HCT116 (cell line): Measurements from ENCODE around the gene CST8. TPM values are rescaled to one million over a fixed set of nuclear protein-coding genes. Genes with fewer than 3 reads are reported as not detected.

Experiments used
- ATAC-seq: fragments of 200-7000 bp; cut with Tn5 transposase; 2 replicates; pipeline ENCODE4 v1.9.1; 2020; ENCODE audit warnings: mild to moderate bottlenecking, moderate library complexity
- BruUV-seq: library from RNA; stranded (reverse); fragments of 400-500 nt; replicated peaks from 2 replicates; lab custom pipeline; 2021; lab: Mats Ljungman, UMichigan
- CTCF ChIA-PET: fragments of 300-600 bp; sonication (Branson Sonifier 250); formaldehyde crosslinking; loops from one replicate; lab custom pipeline; 2021; ENCODE audit warnings: antibody characterized with exemption; lab: Charles Lee
- POLR2A ChIA-PET: fragments of 300-600, 350-600 bp; sonication (Branson Sonifier 250); formaldehyde crosslinking; loops from one replicate; lab custom pipeline; 2021; ENCODE audit warnings: antibody characterized with exemption; lab: Charles Lee
- RAD21 ChIA-PET, 2 experiments: fragments of 300-600 bp; sonication (Branson Sonifier 250); formaldehyde crosslinking; loops; one replicate each; lab custom pipeline; 2023; ENCODE audit warnings: low total read pairs in 2 of 2; ENCODE audit not compliant: uncharacterized antibody in 2 of 2, unreplicated experiment in 2 of 2, low non-redundant PET in 1 of 2; lab: Charles Lee
- DNase-seq: peaks from one replicate; pipeline ENCODE4 v3.0.0-alpha.2; 2010; ENCODE audit warnings: low read depth, low spot score
- H2AFZ ChIP-seq: fragments of 200-600 bp; shearing (Covaris generic), sonication (generic); 2 replicates; pipeline ENCODE4 v1.6.1; 2017; ENCODE audit warnings: low read depth, mixed run types, mixed read lengths, antibody characterized with exemption, low read length; ENCODE audit not compliant: poor library complexity, severe bottlenecking
- H3K27ac ChIP-seq: 2 replicates; pipeline ENCODE4 v1.5.1; 2012; ENCODE audit warnings: low read depth, low read length
- H3K27me3 ChIP-seq: fragments of 200-600 bp; sonication (generic); 2 replicates; pipeline ENCODE4 v1.6.1; 2016; ENCODE audit warnings: mixed run types, low read length, mixed read lengths; ENCODE audit not compliant: insufficient read depth
- H3K36me3 ChIP-seq, 2 experiments: fragments of 200-500 bp in 1 of 2; fragments of 200-600 bp in 1 of 2; sonication (Bioruptor generic) in 1 of 2; sonication (generic) in 1 of 2; 2 replicates each; pipeline versions ENCODE4 v1.5.1 to v1.6.1; 2014 to 2016; ENCODE audit warnings: low read length in 2 of 2, inconsistent platforms in 1 of 2, mixed read lengths in 1 of 2, mixed run types in 1 of 2; ENCODE audit not compliant: insufficient read depth in 2 of 2, control insufficient read depth in 1 of 2
- H3K4me1 ChIP-seq, 2 experiments: fragments of 200-600 bp in 1 of 2; sonication (generic) in 1 of 2; 2 replicates each; pipeline versions ENCODE4 v1.5.1 to v1.6.1; 2012 to 2017; ENCODE audit warnings: low read length in 2 of 2, inconsistent platforms in 1 of 2, mild to moderate bottlenecking in 1 of 2, mixed read lengths in 1 of 2, mixed run types in 1 of 2, moderate library complexity in 1 of 2; ENCODE audit not compliant: insufficient read depth in 2 of 2, control insufficient read depth in 1 of 2
- H3K4me2 ChIP-seq: fragments of 200-600 bp; sonication (generic); 2 replicates; pipeline ENCODE4 v1.6.1; 2017; ENCODE audit warnings: mixed run types, low read length, mixed read lengths
- H3K4me3 ChIP-seq, 2 experiments: fragments of 200-600 bp in 1 of 2; sonication (generic) in 1 of 2; replicated peaks in 1 of 2; 2 replicates each; pipeline ENCODE4 v1.5.1; 2011 to 2016; ENCODE audit warnings: low read length in 2 of 2, control low read depth in 1 of 2, low read depth in 1 of 2, mild to moderate bottlenecking in 1 of 2, mixed read lengths in 1 of 2, mixed run types in 1 of 2
- H3K79me2 ChIP-seq: fragments of 200-600 bp; sonication (generic); 2 replicates; pipeline ENCODE4 v1.6.1; 2017; ENCODE audit warnings: mild to moderate bottlenecking, mixed run types, low read length, moderate library complexity, mixed read lengths; ENCODE audit not compliant: insufficient read depth
- H3K9ac ChIP-seq: fragments of 200-600 bp; sonication (generic); 2 replicates; pipeline ENCODE4 v1.6.1; 2016; ENCODE audit warnings: low read length, mixed read lengths
- H3K9me2 ChIP-seq: fragments of 200-600 bp; sonication (generic), shearing (Covaris generic); 2 replicates; pipeline ENCODE4 v1.6.1; 2017; ENCODE audit warnings: mixed run types, mild to moderate bottlenecking, moderate library complexity; ENCODE audit not compliant: insufficient read depth
- H3K9me3 ChIP-seq, 2 experiments: fragments of 200-500 bp in 1 of 2; fragments of 200-600 bp in 1 of 2; sonication (Bioruptor generic) in 1 of 2; sonication (generic) in 1 of 2; 2 replicates each; pipeline ENCODE4 v1.6.1; 2014 to 2017; ENCODE audit warnings: low read length in 2 of 2, mixed read lengths in 2 of 2, inconsistent platforms in 1 of 2, low read depth in 1 of 2, mild to moderate bottlenecking in 1 of 2, mixed run types in 1 of 2, moderate library complexity in 1 of 2; ENCODE audit not compliant: control insufficient read depth in 1 of 2, insufficient read depth in 1 of 2
- H4K20me1 ChIP-seq: fragments of 200-600 bp; sonication (generic), shearing (Covaris generic); 2 replicates; pipeline ENCODE4 v1.6.1; 2017; ENCODE audit warnings: mixed run types, mild to moderate bottlenecking, moderate library complexity; ENCODE audit not compliant: insufficient read depth
- CBX3 ChIP-seq: IDR thresholded peaks from 2 replicates; pipeline ENCODE4 v1.6.1; 2012; ENCODE audit warnings: low read depth
- CEBPB ChIP-seq: IDR thresholded peaks from 2 replicates; pipeline ENCODE4 v1.6.1; 2012; ENCODE audit warnings: low read depth
- EGR1 ChIP-seq: IDR thresholded peaks from 2 replicates; pipeline ENCODE4 v1.6.1; 2012; ENCODE audit warnings: low read depth
- ELF1 ChIP-seq: IDR thresholded peaks from 2 replicates; pipeline ENCODE4 v1.6.1; 2012; ENCODE audit warnings: low read depth, borderline replicate concordance
- EZH2phosphoT487 ChIP-seq: fragments of 200-600 bp; IDR thresholded peaks from 2 replicates; pipeline ENCODE4 v1.6.1; 2018; ENCODE audit warnings: antibody characterized with exemption, borderline replicate concordance
- FOSL1 ChIP-seq: IDR thresholded peaks from 2 replicates; pipeline ENCODE4 v1.6.1; 2012; ENCODE audit warnings: low read depth
- POLR2A ChIP-seq: IDR thresholded peaks from 2 replicates; pipeline ENCODE4 v1.7.0; 2011; ENCODE audit warnings: borderline replicate concordance; ENCODE audit not compliant: insufficient read depth, insufficient read length; ENCODE audit errors: extremely low read depth
- POLR2AphosphoS5 ChIP-seq: IDR thresholded peaks from 2 replicates; pipeline ENCODE4 v1.6.1; 2011; ENCODE audit warnings: mild to moderate bottlenecking, low read depth, low read length, moderate library complexity
- RAD21 ChIP-seq: IDR thresholded peaks from 2 replicates; pipeline ENCODE4 v1.6.1; 2012; ENCODE audit warnings: low read depth, mild to moderate bottlenecking
- SIN3A ChIP-seq: IDR thresholded peaks from 2 replicates; pipeline ENCODE4 v1.6.1; 2012; ENCODE audit warnings: low read depth
- TCF7L2 ChIP-seq: IDR thresholded peaks from 2 replicates; pipeline ENCODE4 v1.7.0; 2011; ENCODE audit warnings: borderline replicate concordance, inconsistent platforms; ENCODE audit not compliant: insufficient read depth, insufficient read length; ENCODE audit errors: extremely low read depth
- YY1 ChIP-seq: IDR thresholded peaks from 2 replicates; pipeline ENCODE4 v1.6.1; 2011; ENCODE audit warnings: low read length, low read depth, moderate library complexity, mild to moderate bottlenecking; ENCODE audit not compliant: insufficient replicate concordance; ENCODE audit errors: extremely low read depth
- ZNF274 ChIP-seq: fragments of 200-500 bp; sonication (Bioruptor generic); IDR thresholded peaks from 2 replicates; pipeline ENCODE4 v1.6.1; 2014; ENCODE audit warnings: mild to moderate bottlenecking, low read depth, low read length, inconsistent platforms
- intact Hi-C: fragments of 100-400 bp; cut with micrococcal nuclease; formaldehyde crosslinking; loops from 2 replicates; pipeline ENCODE4 v1.10.0; 2022
- total RNA-seq: library from RNA; stranded (reverse); gene quantifications from one replicate; pipeline ENCODE4 v1.2.1, GENCODE V29; 2021; ENCODE audit not compliant: unreplicated experiment
- TF ChIP-seq, protein P1 (sequence below): IDR thresholded peaks from 2 replicates; pipeline ENCODE4 v1.6.1; 2012; ENCODE audit warnings: low read depth
- TF ChIP-seq, protein P2 (sequence below): IDR thresholded peaks from 2 replicates; pipeline ENCODE4 v1.6.1; 2012
- TF ChIP-seq, protein P3 (sequence below): IDR thresholded peaks from 2 replicates; pipeline ENCODE4 v1.6.1; 2012

CST8 gene
- total RNA-seq, 1 experiment from 2014 or later: not detected

DNA sequence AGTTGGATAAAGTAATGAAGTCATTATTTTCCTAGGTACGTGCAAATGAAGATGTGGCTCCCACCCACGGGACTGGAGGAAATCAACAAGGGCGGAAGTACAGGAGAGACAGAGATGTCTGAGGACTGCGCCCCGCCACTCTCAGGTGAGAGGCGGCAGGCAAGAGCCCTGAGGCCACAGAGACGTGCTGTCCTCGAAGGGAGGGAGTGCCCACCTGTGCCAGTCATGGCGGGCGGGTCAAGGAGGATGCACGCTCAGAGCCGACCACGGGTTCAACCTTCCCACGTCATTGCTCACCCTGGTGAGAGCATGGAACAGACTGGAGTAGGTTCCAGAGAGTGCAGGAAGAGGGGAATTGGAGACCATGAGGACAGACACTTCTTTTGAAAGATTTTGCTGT lies 12.7 kb downstream of the CST8 start:
- H3K9ac ChIP-seq: no peak overlapping the region
- H3K9me3 ChIP-seq: no peaks in the 10 kb centered on the region
- ATAC-seq (no peak), DNase-seq (no peak)
- intact Hi-C loops: no loop called here
- H2AFZ ChIP-seq: no peak overlapping the region
- H3K79me2 ChIP-seq: no peaks in the 10 kb centered on the region
- RAD21 ChIA-PET: no interaction called here
- H3K27ac ChIP-seq: no peak overlapping the region
- TF ChIP-seq, protein P1, sequence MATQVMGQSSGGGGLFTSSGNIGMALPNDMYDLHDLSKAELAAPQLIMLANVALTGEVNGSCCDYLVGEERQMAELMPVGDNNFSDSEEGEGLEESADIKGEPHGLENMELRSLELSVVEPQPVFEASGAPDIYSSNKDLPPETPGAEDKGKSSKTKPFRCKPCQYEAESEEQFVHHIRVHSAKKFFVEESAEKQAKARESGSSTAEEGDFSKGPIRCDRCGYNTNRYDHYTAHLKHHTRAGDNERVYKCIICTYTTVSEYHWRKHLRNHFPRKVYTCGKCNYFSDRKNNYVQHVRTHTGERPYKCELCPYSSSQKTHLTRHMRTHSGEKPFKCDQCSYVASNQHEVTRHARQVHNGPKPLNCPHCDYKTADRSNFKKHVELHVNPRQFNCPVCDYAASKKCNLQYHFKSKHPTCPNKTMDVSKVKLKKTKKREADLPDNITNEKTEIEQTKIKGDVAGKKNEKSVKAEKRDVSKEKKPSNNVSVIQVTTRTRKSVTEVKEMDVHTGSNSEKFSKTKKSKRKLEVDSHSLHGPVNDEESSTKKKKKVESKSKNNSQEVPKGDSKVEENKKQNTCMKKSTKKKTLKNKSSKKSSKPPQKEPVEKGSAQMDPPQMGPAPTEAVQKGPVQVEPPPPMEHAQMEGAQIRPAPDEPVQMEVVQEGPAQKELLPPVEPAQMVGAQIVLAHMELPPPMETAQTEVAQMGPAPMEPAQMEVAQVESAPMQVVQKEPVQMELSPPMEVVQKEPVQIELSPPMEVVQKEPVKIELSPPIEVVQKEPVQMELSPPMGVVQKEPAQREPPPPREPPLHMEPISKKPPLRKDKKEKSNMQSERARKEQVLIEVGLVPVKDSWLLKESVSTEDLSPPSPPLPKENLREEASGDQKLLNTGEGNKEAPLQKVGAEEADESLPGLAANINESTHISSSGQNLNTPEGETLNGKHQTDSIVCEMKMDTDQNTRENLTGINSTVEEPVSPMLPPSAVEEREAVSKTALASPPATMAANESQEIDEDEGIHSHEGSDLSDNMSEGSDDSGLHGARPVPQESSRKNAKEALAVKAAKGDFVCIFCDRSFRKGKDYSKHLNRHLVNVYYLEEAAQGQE: no peak
- TF ChIP-seq, all 23 proteins: peak for 0
- peaks cover 13% of the 10 kb centered on the region; the same call in 1 of the 2 replicates for H3K27me3 ChIP-seq
- no peaks in the 10 kb centered on the region for H3K4me1 ChIP-seq
- no TSS peak for BruUV-seq
- POLR2A ChIA-PET: no interaction called here
- no peaks in the 10 kb centered on the region for H3K36me3 ChIP-seq
- H3K9me2 ChIP-seq: no peaks in the 10 kb centered on the region
- CTCF ChIA-PET: no interaction called here
- H3K4me2 ChIP-seq: no peak overlapping the region
- H4K20me1 ChIP-seq: no peaks in the 10 kb centered on the region
- H3K4me3 ChIP-seq: no peak overlapping the region

DNA sequence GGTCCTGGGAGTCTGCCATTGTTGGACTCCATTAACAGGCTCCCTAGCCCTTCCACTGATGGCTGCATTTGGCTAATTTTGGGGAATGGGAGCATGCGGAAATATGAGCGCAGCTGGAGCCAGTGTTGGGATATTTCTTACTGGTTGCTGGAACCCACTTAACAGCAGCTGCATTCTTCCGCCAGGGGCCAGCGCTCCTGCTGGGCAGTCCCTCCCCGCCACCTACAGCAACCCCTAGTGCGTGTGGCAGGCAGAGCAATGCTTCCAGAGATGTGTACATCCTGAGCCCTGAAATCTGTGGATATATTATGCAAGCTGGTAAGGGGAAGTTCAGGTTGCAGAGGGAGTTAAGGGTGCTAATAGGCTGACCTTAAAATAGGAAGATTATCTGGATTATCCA lies 16.4 kb downstream of the CST8 start:
- CTCF ChIA-PET: no interaction called here
- ATAC-seq: no peak
- H3K27me3 ChIP-seq: peaks cover 13% of the 10 kb centered on the region; the same call in 1 of the 2 replicates
- H3K4me2 ChIP-seq: no peak overlapping the region
- H4K20me1 ChIP-seq: no peaks in the 10 kb centered on the region
- no peaks in the 10 kb centered on the region for H3K36me3 ChIP-seq
- no peak for DNase-seq
- BruUV-seq: no TSS peak
- H3K4me3 ChIP-seq: no peak overlapping the region
- H3K9me3 ChIP-seq: no peaks in the 10 kb centered on the region
- no peak overlapping the region for H2AFZ ChIP-seq
- H3K79me2 ChIP-seq: no peaks in the 10 kb centered on the region
- no peaks in the 10 kb centered on the region for H3K4me1 ChIP-seq
- intact Hi-C loops: no loop called here
- RAD21 ChIA-PET: no interaction called here
- H3K9me2 ChIP-seq: no peaks in the 10 kb centered on the region
- no peak overlapping the region for H3K27ac ChIP-seq
- no peak overlapping the region for H3K9ac ChIP-seq
- POLR2A ChIA-PET: no interaction called here
- no peak for TF ChIP-seq SIN3A
- TF ChIP-seq POLR2AphosphoS5: no peak
- no peak for TF ChIP-seq YY1
- TF ChIP-seq EZH2phosphoT487: no peak
- no peak for TF ChIP-seq ZNF274
- TF ChIP-seq FOSL1: no peak
- TF ChIP-seq, protein P2, sequence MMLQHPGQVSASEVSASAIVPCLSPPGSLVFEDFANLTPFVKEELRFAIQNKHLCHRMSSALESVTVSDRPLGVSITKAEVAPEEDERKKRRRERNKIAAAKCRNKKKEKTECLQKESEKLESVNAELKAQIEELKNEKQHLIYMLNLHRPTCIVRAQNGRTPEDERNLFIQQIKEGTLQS: no peak
- TF ChIP-seq CEBPB: no peak
- TF ChIP-seq CBX3: no peak
- no peak for TF ChIP-seq POLR2A
- TF ChIP-seq TCF7L2: no peak
- TF ChIP-seq, protein P3, sequence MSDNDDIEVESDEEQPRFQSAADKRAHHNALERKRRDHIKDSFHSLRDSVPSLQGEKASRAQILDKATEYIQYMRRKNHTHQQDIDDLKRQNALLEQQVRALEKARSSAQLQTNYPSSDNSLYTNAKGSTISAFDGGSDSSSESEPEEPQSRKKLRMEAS: no peak
- TF ChIP-seq EGR1: no peak
- no peak for TF ChIP-seq RAD21
- no peak for TF ChIP-seq ELF1
